H1 (cell line): Measurements from ENCODE around the gene CYB561A3.

ENCODE experiments used
- BACH1 ChIP-seq: IDR thresholded peaks from 2 replicates; pipeline ENCODE4 v1.6.1; 2012; ENCODE audit warnings: low read length, improper control_type of control experiment
- CHD1 ChIP-seq: IDR thresholded peaks from 2 replicates; pipeline ENCODE4 v1.6.1; 2012; ENCODE audit warnings: low read depth, low read length, improper control_type of control experiment
- CHD2 ChIP-seq: IDR thresholded peaks from 2 replicates; pipeline ENCODE4 v1.6.1; 2012; ENCODE audit warnings: low read length, improper control_type of control experiment
- CREB1 ChIP-seq: IDR thresholded peaks from 2 replicates; pipeline ENCODE4 v1.6.1; 2012; ENCODE audit warnings: inconsistent platforms
- CTCF ChIP-seq, 3 experiments: IDR thresholded peaks; 1 replicate in 2 of 3; 2 replicates in 1 of 3; pipeline versions ENCODE4 v1.5.1 to v1.6.1; 2011; ENCODE audit warnings: low read length in 3 of 3, mild to moderate bottlenecking in 3 of 3, inconsistent platforms in 2 of 3, low read depth in 1 of 3, moderate library complexity in 1 of 3; ENCODE audit not compliant: insufficient read depth in 1 of 3; ENCODE audit errors: control extremely low read depth in 1 of 3
- MAX ChIP-seq: IDR thresholded peaks from 2 replicates; pipeline ENCODE4 v1.6.1; 2012; ENCODE audit warnings: inconsistent platforms
- NRF1 ChIP-seq: IDR thresholded peaks from 2 replicates; pipeline ENCODE4 v1.6.1; 2011; ENCODE audit warnings: mild to moderate bottlenecking, low read depth, low read length, improper control_type of control experiment
- PHF8 ChIP-seq: fragments of 200-600 bp; sonication (generic); conservative IDR thresholded peaks from 2 replicates; pipeline ENCODE4 v1.7.1; 2012; ENCODE audit warnings: low read depth, mild to moderate bottlenecking, inconsistent platforms, low read length, moderate library complexity
- POLR2A ChIP-seq, 2 experiments: IDR thresholded peaks; 1 replicate in 1 of 2; 2 replicates in 1 of 2; pipeline ENCODE4 v1.6.1; 2011; ENCODE audit warnings: low read depth in 2 of 2, low read length in 2 of 2, mild to moderate bottlenecking in 2 of 2; ENCODE audit errors: control extremely low read depth in 1 of 2
- RAD21 ChIP-seq, 2 experiments: IDR thresholded peaks in 1 of 2; conservative IDR thresholded peaks in 1 of 2; 2 replicates each; pipeline ENCODE4 v1.6.1; 2011; ENCODE audit warnings: low read depth in 2 of 2, low read length in 2 of 2, improper control_type of control experiment in 1 of 2, inconsistent platforms in 1 of 2, mild to moderate bottlenecking in 1 of 2, moderate library complexity in 1 of 2
- RFX5 ChIP-seq: IDR thresholded peaks from 2 replicates; pipeline ENCODE4 v1.6.1; 2011; ENCODE audit warnings: low read depth, low read length, improper control_type of control experiment, borderline replicate concordance
- SP2 ChIP-seq: IDR thresholded peaks from 2 replicates; pipeline ENCODE4 v1.6.1; 2012; ENCODE audit warnings: mild to moderate bottlenecking, low read length, inconsistent platforms
- TAF1 ChIP-seq: IDR thresholded peaks from 2 replicates; pipeline ENCODE4 v1.6.1; 2011; ENCODE audit warnings: mild to moderate bottlenecking, low read depth, low read length
- YY1 ChIP-seq: IDR thresholded peaks from 2 replicates; pipeline ENCODE4 v1.6.1; 2011; ENCODE audit warnings: low read depth, mild to moderate bottlenecking, low read length

GRCh38 chr11:61315260-61315659 is 46.4 kb downstream of the CYB561A3 start:
- TF ChIP-seq MAX (no peak), CTCF (IDR thresholded peaks at IDR 0.05; ENCODE audit: control extremely low read depth in 1 of 3, insufficient read depth in 1 of 3, low read depth in 1 of 3, low read length in 3 of 3) (no peak), CREB1 (no peak), PHF8 (no peak), NRF1 (no peak), RAD21 (IDR thresholded peaks at IDR 0.05 in 1 of 2, conservative IDR thresholded peaks at IDR 0.05 in 1 of 2; ENCODE audit: low read depth in 2 of 2, low read length in 2 of 2) (no peak), RFX5 (no peak), CHD1 (no peak), TAF1 (no peak), POLR2A (IDR thresholded peaks at IDR 0.05; ENCODE audit: control extremely low read depth in 1 of 2, low read depth in 2 of 2, low read length in 2 of 2) (no peak), BACH1 (no peak), CHD2 (no peak), SP2 (no peak), YY1 (no peak)
